Uterus (tissue), 4 donors: ENCODE data around the gene WIPF3. TPM values are rescaled to one million over a fixed set of nuclear protein-coding genes. Genes with fewer than 3 reads are reported as not detected.

ENCODE experiments used
- DNase-seq, 2 donors: peaks; one replicate each; pipeline ENCODE4 v3.0.0-alpha.2; 2019 to 2020
- H3K27ac ChIP-seq, 2 donors: fragments of 200-600 bp; sonication (generic); 1 replicate in 1 of 2; 2 replicates in 1 of 2; pipeline ENCODE4 v1.5.1; 2016 to 2018
- H3K27me3 ChIP-seq, 2 donors: fragments of 200-600 bp; sonication (generic); one replicate each; pipeline ENCODE4 v1.5.1; 2018 to 2019; ENCODE audit warnings: control low read depth in 1 of 2
- H3K36me3 ChIP-seq, 2 donors: fragments of 200-600 bp; sonication (generic); one replicate each; pipeline ENCODE4 v1.5.1; 2019; ENCODE audit warnings: control low read depth in 1 of 2
- H3K4me1 ChIP-seq, 2 donors: fragments of 200-600 bp; sonication (generic); one replicate each; pipeline ENCODE4 v1.5.1; 2018 to 2019; ENCODE audit warnings: control low read depth in 1 of 2
- H3K4me3 ChIP-seq, 2 donors: fragments of 200-600 bp; sonication (generic); 1 replicate in 1 of 2; 2 replicates in 1 of 2; pipeline ENCODE4 v1.5.1; 2018 to 2019; ENCODE audit warnings: mild to moderate bottlenecking in 1 of 2
- H3K9me3 ChIP-seq, 2 donors: fragments of 200-600 bp; sonication (generic); one replicate each; pipeline ENCODE4 v1.5.1; 2019; ENCODE audit warnings: control low read depth in 1 of 2
- POLR2A ChIP-seq, 2 donors: fragments of 450-650 bp; IDR thresholded peaks; one replicate each; pipeline ENCODE4 v1.6.1; 2016; ENCODE audit warnings: antibody characterized with exemption in 2 of 2, mild to moderate bottlenecking in 1 of 2, moderate library complexity in 1 of 2
- intact Hi-C: fragments of 100-400 bp; cut with DNase I; formaldehyde crosslinking; loops from one replicate; pipeline ENCODE4 v1.15.1; 2023; ENCODE audit warnings: low total_unique reads
- total RNA-seq, 4 donors: library from RNA; depleted of rRNA in 3 of 4; stranded (reverse); fragments of >200 nt in 3 of 4; gene quantifications; one replicate each; pipeline versions ENCODE4 v1.1.0 to v1.2.4, GENCODE V29; 2014 to 2023
- TF ChIP-seq, protein P1 (sequence below), 4 experiments: fragments of 200-600 bp in 2 of 4; fragments of 450-650 bp in 2 of 4; sonication (generic) in 2 of 4; IDR thresholded peaks; one replicate each; pipeline ENCODE4 v1.5.1; 2016 to 2019; ENCODE audit warnings: antibody characterized with exemption in 4 of 4, mild to moderate bottlenecking in 2 of 4, moderate library complexity in 1 of 4
- donor health status: DM: yes; HTN: yes; CAD: no.

The WIPF3 gene, protein sequence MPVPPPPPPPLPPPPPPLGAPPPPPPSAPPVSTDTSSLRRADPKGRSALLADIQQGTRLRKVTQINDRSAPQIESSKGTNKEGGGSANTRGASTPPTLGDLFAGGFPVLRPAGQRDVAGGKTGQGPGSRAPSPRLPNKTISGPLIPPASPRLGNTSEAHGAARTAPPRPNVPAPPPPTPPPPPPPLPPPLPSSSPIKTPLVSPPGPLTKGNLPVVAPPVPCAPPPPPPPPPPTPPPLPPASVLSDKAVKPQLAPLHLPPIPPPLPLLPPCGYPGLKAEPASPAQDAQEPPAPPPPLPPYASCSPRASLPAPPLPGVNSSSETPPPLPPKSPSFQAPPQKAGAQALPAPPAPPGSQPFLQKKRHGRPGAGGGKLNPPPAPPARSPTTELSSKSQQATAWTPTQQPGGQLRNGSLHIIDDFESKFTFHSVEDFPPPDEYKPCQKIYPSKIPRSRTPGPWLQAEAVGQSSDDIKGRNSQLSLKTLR
- 1 to 10 TPM in 2 of 4 donors, under 1 TPM in 2; 0.35 to 5.4 (median 2.4) TPM for total RNA-seq

DNA sequence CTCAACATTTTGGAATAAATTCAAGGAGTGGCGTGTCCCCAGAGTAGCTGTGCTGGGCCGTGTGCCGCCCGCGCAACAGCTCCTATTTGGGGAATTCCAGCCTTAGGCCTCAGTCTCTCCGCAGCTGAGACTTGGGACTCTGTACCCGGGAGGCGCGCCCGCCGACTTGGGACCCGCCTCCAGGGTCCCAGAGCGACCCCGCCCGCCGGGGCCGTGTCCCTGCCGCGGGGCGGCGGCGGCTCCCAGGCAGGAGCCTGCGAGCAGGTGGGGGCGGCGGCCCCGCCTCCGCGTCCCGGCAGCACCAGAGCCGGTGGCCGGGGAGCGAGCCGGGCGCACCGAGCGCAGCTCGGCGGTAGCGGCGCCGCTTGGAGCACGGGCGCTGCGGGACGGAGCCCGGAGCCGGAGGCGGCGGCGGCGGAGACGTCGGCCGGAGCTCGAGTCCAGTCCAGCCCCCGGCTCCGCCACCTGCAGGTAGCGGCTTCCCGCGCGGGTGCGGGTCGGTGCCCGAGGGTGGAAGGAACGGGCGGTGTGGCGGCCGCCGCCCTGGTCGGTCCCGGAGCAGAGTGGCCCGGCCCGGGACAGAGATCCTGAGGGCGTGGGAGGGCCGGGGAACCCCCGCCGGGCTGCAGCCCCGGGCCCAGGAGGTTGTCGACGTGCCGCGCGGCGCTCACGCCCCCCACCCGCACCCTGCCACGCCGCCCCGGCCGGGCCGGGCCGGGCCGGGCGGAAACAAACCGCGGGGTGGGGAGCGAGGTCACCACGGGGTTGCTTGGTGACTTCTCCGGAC lies at the start of gene WIPF3:
Gene WIPF3, plus strand, starts transcription at position 301 of the 787 bp plus-strand sequence. CDS start 28,217 bp downstream, outside the sequence.
- Histone ChIP-seq H3K27me3 (no peaks in the 10 kb centered on the region), H3K36me3 (no peaks in the 10 kb centered on the region), H3K4me3 (peak within 1 kb of the TSS; percentile 10 to 61), H3K27ac (no peak within 1 kb of the TSS), H3K9me3 (no peaks in the 10 kb centered on the region), H3K4me1 (no peaks in the 10 kb centered on the region)
- DNase-seq: no peak
- peak in 1 of 2 donors; percentile 18 for TF ChIP-seq POLR2A (IDR thresholded peaks at IDR 0.05)
- TF ChIP-seq, protein P1, sequence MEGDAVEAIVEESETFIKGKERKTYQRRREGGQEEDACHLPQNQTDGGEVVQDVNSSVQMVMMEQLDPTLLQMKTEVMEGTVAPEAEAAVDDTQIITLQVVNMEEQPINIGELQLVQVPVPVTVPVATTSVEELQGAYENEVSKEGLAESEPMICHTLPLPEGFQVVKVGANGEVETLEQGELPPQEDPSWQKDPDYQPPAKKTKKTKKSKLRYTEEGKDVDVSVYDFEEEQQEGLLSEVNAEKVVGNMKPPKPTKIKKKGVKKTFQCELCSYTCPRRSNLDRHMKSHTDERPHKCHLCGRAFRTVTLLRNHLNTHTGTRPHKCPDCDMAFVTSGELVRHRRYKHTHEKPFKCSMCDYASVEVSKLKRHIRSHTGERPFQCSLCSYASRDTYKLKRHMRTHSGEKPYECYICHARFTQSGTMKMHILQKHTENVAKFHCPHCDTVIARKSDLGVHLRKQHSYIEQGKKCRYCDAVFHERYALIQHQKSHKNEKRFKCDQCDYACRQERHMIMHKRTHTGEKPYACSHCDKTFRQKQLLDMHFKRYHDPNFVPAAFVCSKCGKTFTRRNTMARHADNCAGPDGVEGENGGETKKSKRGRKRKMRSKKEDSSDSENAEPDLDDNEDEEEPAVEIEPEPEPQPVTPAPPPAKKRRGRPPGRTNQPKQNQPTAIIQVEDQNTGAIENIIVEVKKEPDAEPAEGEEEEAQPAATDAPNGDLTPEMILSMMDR (IDR thresholded peaks at IDR 0.05): peak in 1 of 4 experiments; percentile 9
- intact Hi-C loops: no loop called here

DNA sequence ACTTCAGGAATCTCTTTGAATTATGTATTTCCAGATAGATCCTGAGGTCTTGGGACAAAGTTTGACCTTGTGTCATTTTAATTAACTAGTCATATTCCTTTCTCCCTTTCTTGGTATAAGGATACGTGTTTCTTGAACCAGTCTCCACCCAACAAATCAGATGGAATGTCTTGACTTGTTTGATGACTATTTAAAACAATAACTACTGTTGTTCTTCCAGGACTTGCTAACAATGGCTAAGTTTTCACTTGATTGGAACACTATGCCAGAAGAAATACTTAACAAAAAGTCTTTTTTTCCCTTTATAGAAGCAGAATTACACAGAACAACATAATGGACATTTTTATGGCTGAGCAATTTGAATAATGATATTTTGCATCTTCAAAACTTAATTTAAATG lies 43.0 kb upstream of the WIPF3 start:
- DNase-seq: no peak
- intact Hi-C loops: no loop called here
- no peaks in the 10 kb centered on the region for H3K36me3 ChIP-seq
- TF ChIP-seq, protein P1 (IDR thresholded peaks at IDR 0.05): no peak
- no peak for TF ChIP-seq POLR2A (IDR thresholded peaks at IDR 0.05)
- H3K4me1 ChIP-seq: no peaks in the 10 kb centered on the region
- no peaks in the 10 kb centered on the region for H3K9me3 ChIP-seq
- no peak overlapping the region for H3K27ac ChIP-seq
- H3K4me3 ChIP-seq: no peak overlapping the region
- no peaks in the 10 kb centered on the region for H3K27me3 ChIP-seq

DNA sequence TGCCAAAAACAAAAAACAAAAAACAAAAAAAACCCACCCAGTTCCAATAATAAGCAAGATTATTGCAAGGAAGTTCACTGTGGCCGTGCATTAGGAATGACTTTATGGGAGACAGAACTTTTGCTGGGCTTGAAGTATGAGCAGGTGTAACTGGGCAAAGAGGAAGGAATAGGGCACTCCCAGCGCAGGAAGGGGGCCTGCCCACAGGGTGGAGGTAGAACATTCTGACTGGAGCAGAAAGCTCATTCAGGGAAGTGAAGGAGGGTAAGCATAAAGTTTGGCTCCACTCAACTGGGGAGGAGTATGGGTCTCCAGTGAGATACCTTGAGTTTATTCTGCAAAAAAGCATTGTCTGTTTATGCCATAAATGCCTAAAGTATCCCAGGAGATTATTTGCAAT lies 42.1 kb upstream of the WIPF3 start:
- no peaks in the 10 kb centered on the region for H3K27me3 ChIP-seq
- H3K9me3 ChIP-seq: no peaks in the 10 kb centered on the region
- intact Hi-C loops: no loop called here
- H3K36me3 ChIP-seq: no peaks in the 10 kb centered on the region
- no peak for TF ChIP-seq POLR2A (IDR thresholded peaks at IDR 0.05)
- TF ChIP-seq, protein P1 (IDR thresholded peaks at IDR 0.05): no peak
- no peak for DNase-seq
- no peak overlapping the region for H3K27ac ChIP-seq
- H3K4me1 ChIP-seq: no peaks in the 10 kb centered on the region
- no peak overlapping the region for H3K4me3 ChIP-seq

DNA sequence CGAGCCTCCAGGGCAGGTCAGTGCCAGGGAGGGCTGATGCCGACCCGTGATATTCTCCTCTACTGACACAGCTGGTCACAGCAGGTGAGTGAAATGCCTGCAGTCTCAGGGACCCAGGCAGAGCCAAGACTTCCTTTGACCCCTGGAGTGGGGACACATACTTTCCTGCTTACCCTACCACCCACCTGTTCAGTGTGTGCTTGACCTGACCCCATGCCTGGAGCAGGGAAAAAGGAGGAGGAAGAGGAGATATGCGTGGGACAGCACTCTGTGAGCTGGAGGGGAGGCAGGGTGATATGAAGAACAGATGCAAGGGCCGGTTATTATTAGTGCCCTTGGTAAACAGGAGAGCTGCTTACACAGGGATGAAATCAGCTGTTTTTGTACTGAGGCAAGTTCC lies 40.8 kb upstream of the WIPF3 start:
- Histone ChIP-seq H3K9me3 (no peaks in the 10 kb centered on the region), H3K36me3 (no peaks in the 10 kb centered on the region), H3K4me3 (no peak overlapping the region), H3K27ac (no peak overlapping the region), H3K27me3 (no peaks in the 10 kb centered on the region), H3K4me1 (no peaks in the 10 kb centered on the region)
- TF ChIP-seq POLR2A (IDR thresholded peaks at IDR 0.05): no peak
- TF ChIP-seq, protein P1 (IDR thresholded peaks at IDR 0.05): no peak
- intact Hi-C loops: no loop called here
- DNase-seq: no peak

DNA sequence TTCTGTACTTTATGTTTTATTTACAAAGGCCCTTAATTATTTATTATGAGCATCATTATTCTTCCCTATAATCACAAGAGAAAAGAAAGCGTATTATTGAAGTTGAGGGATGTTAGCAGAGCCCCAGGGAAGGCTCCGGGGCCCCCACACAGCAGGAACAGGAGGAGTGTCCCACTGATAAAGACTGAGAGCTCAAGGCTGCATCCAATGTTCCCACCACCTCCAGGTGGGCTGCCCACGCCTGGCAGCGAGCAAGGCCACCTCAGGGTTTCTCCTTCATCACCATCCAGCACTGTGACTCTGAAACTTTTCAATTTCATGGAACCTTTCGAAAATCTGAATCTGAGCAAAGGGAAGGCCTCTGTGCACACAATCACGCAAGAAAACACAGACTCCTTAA lies 35.9 kb upstream of the WIPF3 start:
- no peak overlapping the region for H3K27ac ChIP-seq
- no peaks in the 10 kb centered on the region for H3K9me3 ChIP-seq
- TF ChIP-seq POLR2A (IDR thresholded peaks at IDR 0.05): no peak
- TF ChIP-seq, protein P1 (IDR thresholded peaks at IDR 0.05): no peak
- H3K36me3 ChIP-seq: no peaks in the 10 kb centered on the region
- H3K27me3 ChIP-seq: no peaks in the 10 kb centered on the region
- H3K4me1 ChIP-seq: no peaks in the 10 kb centered on the region
- intact Hi-C loops: no loop called here
- DNase-seq: no peak
- no peak overlapping the region for H3K4me3 ChIP-seq
